Karpas-422 (cell line): Measurements from ENCODE around the gene FHIT. TPM values are rescaled to one million over a fixed set of nuclear protein-coding genes. Genes with fewer than 3 reads are reported as not detected.
"Not testable (repeated sequence)": the region's sequence is repeated elsewhere in the genome, so short reads cannot be mapped to it uniquely, and the experiment has no call there.

ENCODE experiments used
- DNase-seq: peaks from one replicate; pipeline ENCODE4 v3.0.0-alpha.2; 2015
- H2AFZ ChIP-seq: fragments of 200-600 bp; sonication (generic); 2 replicates; pipeline ENCODE4 v1.6.1; 2014; ENCODE audit warnings: antibody characterized with exemption, low read length, mixed read lengths
- H3K27ac ChIP-seq: fragments of 200-600 bp; sonication (generic); 2 replicates; pipeline ENCODE4 v1.5.1; 2014; ENCODE audit warnings: mild to moderate bottlenecking, low read length, moderate library complexity
- H3K27me3 ChIP-seq: fragments of 200-600 bp; sonication (generic); 2 replicates; pipeline ENCODE4 v1.6.1; 2014; ENCODE audit warnings: low read length, mixed read lengths
- H3K36me3 ChIP-seq: fragments of 200-600 bp; sonication (generic); 2 replicates; pipeline ENCODE4 v1.6.1; 2014; ENCODE audit warnings: low read length, mixed read lengths; ENCODE audit not compliant: insufficient read depth
- H3K4me1 ChIP-seq: fragments of 200-600 bp; sonication (generic); 2 replicates; pipeline ENCODE4 v1.6.1; 2014; ENCODE audit warnings: mild to moderate bottlenecking, low read length, mixed read lengths
- H3K4me2 ChIP-seq: fragments of 200-600 bp; sonication (generic); 2 replicates; pipeline ENCODE4 v1.6.1; 2014; ENCODE audit warnings: low read length, low read depth, mild to moderate bottlenecking; ENCODE audit not compliant: poor library complexity, severe bottlenecking
- H3K4me3 ChIP-seq: fragments of 200-600 bp; sonication (generic); 2 replicates; pipeline ENCODE4 v1.5.1; 2014; ENCODE audit warnings: mild to moderate bottlenecking, antibody characterized with exemption, low read length, mixed read lengths
- H3K79me2 ChIP-seq: fragments of 200-600 bp; sonication (generic); 2 replicates; pipeline ENCODE4 v1.6.1; 2014; ENCODE audit warnings: mild to moderate bottlenecking, low read length, mixed read lengths
- H3K9ac ChIP-seq: fragments of 200-600 bp; sonication (generic); 2 replicates; pipeline ENCODE4 v1.6.0; 2014; ENCODE audit warnings: low read length
- H3K9me2 ChIP-seq: fragments of 200-600 bp; sonication (generic), shearing (Covaris generic); replicated peaks from 2 replicates; pipeline ENCODE4 v1.6.0; 2014; ENCODE audit warnings: mild to moderate bottlenecking, low read length, moderate library complexity; ENCODE audit not compliant: insufficient read depth
- H3K9me3 ChIP-seq: fragments of 300-700, 200-600 bp; sonication (generic); 2 replicates; pipeline ENCODE4 v1.6.1; 2014; ENCODE audit warnings: low read length, mixed read lengths
- H4K20me1 ChIP-seq: fragments of 200-600 bp; sonication (generic); 2 replicates; pipeline ENCODE4 v1.6.1; 2014; ENCODE audit warnings: mild to moderate bottlenecking, antibody characterized with exemption, low read length, low read depth; ENCODE audit not compliant: insufficient read depth
- total RNA-seq: library from RNA; depleted of rRNA; stranded (reverse); fragments of >200 nt; shearing (Covaris generic); gene quantifications from 2 replicates; pipeline ENCODE4 v1.2.3, GENCODE V29; 2014; ENCODE audit warnings: low replicate concordance

The FHIT gene
- total RNA-seq, 1 experiment from 2014 or later = not detected

- Histone ChIP-seq H3K9ac (no peak overlapping the region), H3K4me1 (no peaks in the 10 kb centered on the region), H3K27ac (no peak overlapping the region), H3K4me3 (no peak overlapping the region), H3K79me2 (no peaks in the 10 kb centered on the region), H2AFZ (no peak overlapping the region), H3K9me3 (peaks cover 11% of the 10 kb centered on the region; the same call in 1 of the 2 replicates), H3K36me3 (no peaks in the 10 kb centered on the region), H4K20me1 (no peaks in the 10 kb centered on the region), H3K9me2 (no peaks in the 10 kb centered on the region), H3K27me3 (no peaks in the 10 kb centered on the region), H3K4me2 (no peak overlapping the region)
- no peak for DNase-seq
Measured at GRCh38 chr3:59936472-59936871, 1314.8 kb downstream of the FHIT start.

- Histone ChIP-seq H3K9me3 (peaks cover 11% of the 10 kb centered on the region), H3K36me3 (no peaks in the 10 kb centered on the region), H3K9me2 (no peaks in the 10 kb centered on the region), H4K20me1 (no peaks in the 10 kb centered on the region), H3K4me3 (no peak overlapping the region), H3K27ac (no peak overlapping the region), H3K27me3 (no peaks in the 10 kb centered on the region), H3K9ac (no peak overlapping the region), H3K79me2 (no peaks in the 10 kb centered on the region), H2AFZ (no peak overlapping the region), H3K4me2 (no peak overlapping the region), H3K4me1 (no peaks in the 10 kb centered on the region)
- DNase-seq = no peak
Measured at GRCh38 chr3:59935025-59935424, 1316.2 kb downstream of the FHIT start.

GRCh38 chr3:59934560-59934959 is 1316.7 kb downstream of the FHIT start:
- not testable (repeated sequence) for H3K9ac ChIP-seq, H3K4me1 ChIP-seq, H3K27ac ChIP-seq, H3K4me3 ChIP-seq, H4K20me1 ChIP-seq, H3K27me3 ChIP-seq, DNase-seq, H3K79me2 ChIP-seq, H3K4me2 ChIP-seq, H3K36me3 ChIP-seq, H3K9me2 ChIP-seq, H2AFZ ChIP-seq
- H3K9me3 ChIP-seq = peaks cover 11% of the 10 kb centered on the region

- no peak for DNase-seq
- Histone ChIP-seq H3K79me2 (no peaks in the 10 kb centered on the region), H3K9me2 (no peaks in the 10 kb centered on the region), H3K27me3 (no peaks in the 10 kb centered on the region), H3K4me2 (no peak overlapping the region), H3K27ac (no peak overlapping the region), H4K20me1 (no peaks in the 10 kb centered on the region), H3K9me3 (no peaks in the 10 kb centered on the region; the same call in 1 of the 2 replicates), H3K4me1 (no peaks in the 10 kb centered on the region), H3K9ac (no peak overlapping the region), H2AFZ (no peak overlapping the region), H3K4me3 (no peak overlapping the region), H3K36me3 (no peaks in the 10 kb centered on the region)
Measured at GRCh38 chr3:59930170-59930569, 1321.1 kb downstream of the FHIT start.

GRCh38 chr3:59927056-59927455 is 1324.2 kb downstream of the FHIT start:
- H3K4me1 ChIP-seq = no peaks in the 10 kb centered on the region
- no peak overlapping the region for H3K4me3 ChIP-seq
- H3K9ac ChIP-seq = no peak overlapping the region
- H3K27ac ChIP-seq = no peak overlapping the region
- DNase-seq = no peak
- H3K4me2 ChIP-seq = no peak overlapping the region
- H3K79me2 ChIP-seq = no peaks in the 10 kb centered on the region
- no peaks in the 10 kb centered on the region; the same call in 1 of the 2 replicates for H3K9me3 ChIP-seq
- no peaks in the 10 kb centered on the region for H3K36me3 ChIP-seq
- no peaks in the 10 kb centered on the region for H4K20me1 ChIP-seq
- H3K27me3 ChIP-seq = no peaks in the 10 kb centered on the region
- no peak overlapping the region for H2AFZ ChIP-seq
- H3K9me2 ChIP-seq = no peaks in the 10 kb centered on the region

GRCh38 chr3:59925946-59926345 is 1325.3 kb downstream of the FHIT start:
- Histone ChIP-seq H3K4me1 (no peaks in the 10 kb centered on the region), H3K27me3 (no peaks in the 10 kb centered on the region), H4K20me1 (no peaks in the 10 kb centered on the region), H3K4me2 (no peak overlapping the region), H3K36me3 (no peaks in the 10 kb centered on the region), H3K4me3 (no peak overlapping the region), H3K9me3 (no peaks in the 10 kb centered on the region; the same call in 1 of the 2 replicates), H3K79me2 (no peaks in the 10 kb centered on the region), H3K27ac (no peak overlapping the region), H3K9ac (no peak overlapping the region), H2AFZ (no peak overlapping the region), H3K9me2 (no peaks in the 10 kb centered on the region)
- DNase-seq = no peak

- H3K4me1 ChIP-seq = no peaks in the 10 kb centered on the region
- no peaks in the 10 kb centered on the region for H4K20me1 ChIP-seq
Measured at GRCh38 chr3:59922192-59922591, 1329.1 kb downstream of the FHIT start.

GRCh38 chr3:59920822-59921221 is 1330.4 kb downstream of the FHIT start:
- no peak for DNase-seq
- no peaks in the 10 kb centered on the region for H3K4me1 ChIP-seq
- no peaks in the 10 kb centered on the region; the same call in 1 of the 2 replicates for H3K9me3 ChIP-seq
- no peak overlapping the region for H3K4me3 ChIP-seq
- H4K20me1 ChIP-seq = no peaks in the 10 kb centered on the region
- no peak overlapping the region for H2AFZ ChIP-seq
- no peaks in the 10 kb centered on the region; the same call in 1 of the 2 replicates for H3K9me2 ChIP-seq
- H3K79me2 ChIP-seq = no peaks in the 10 kb centered on the region
- H3K36me3 ChIP-seq = no peaks in the 10 kb centered on the region
- no peak overlapping the region for H3K9ac ChIP-seq
- H3K4me2 ChIP-seq = no peak overlapping the region
- no peak overlapping the region for H3K27ac ChIP-seq
- H3K27me3 ChIP-seq = no peaks in the 10 kb centered on the region

More at GRCh38 chr3:59922192-59922591, 1329.1 kb downstream of the FHIT start:
- Histone ChIP-seq H3K79me2 (no peaks in the 10 kb centered on the region), H3K4me2 (no peak overlapping the region), H3K36me3 (no peaks in the 10 kb centered on the region), H3K9me3 (no peaks in the 10 kb centered on the region; the same call in 1 of the 2 replicates), H3K9me2 (no peaks in the 10 kb centered on the region; the same call in 1 of the 2 replicates), H3K27me3 (no peaks in the 10 kb centered on the region), H2AFZ (no peak overlapping the region), H3K4me3 (no peak overlapping the region), H3K27ac (no peak overlapping the region), H3K9ac (no peak overlapping the region)
- DNase-seq = no peak

- Histone ChIP-seq H3K9me2 (no peaks in the 10 kb centered on the region; the same call in 1 of the 2 replicates), H4K20me1 (no peaks in the 10 kb centered on the region), H2AFZ (no peak overlapping the region), H3K4me3 (no peak overlapping the region), H3K9me3 (peaks cover 5% of the 10 kb centered on the region; the same call in 1 of the 2 replicates), H3K4me1 (no peaks in the 10 kb centered on the region), H3K27me3 (no peaks in the 10 kb centered on the region), H3K36me3 (no peaks in the 10 kb centered on the region), H3K79me2 (no peaks in the 10 kb centered on the region), H3K4me2 (no peak overlapping the region), H3K9ac (no peak overlapping the region), H3K27ac (no peak overlapping the region)
- no peak for DNase-seq
Measured at GRCh38 chr3:59919586-59919985, 1331.7 kb downstream of the FHIT start.
